Fibroblast of villous mesenchyme (primary cell): ENCODE measurements around the gene SP9. TPM values are rescaled to one million over a fixed set of nuclear protein-coding genes. Genes with fewer than 3 reads are reported as not detected.

Experiments
- DNase-seq: peaks from one replicate; pipeline ENCODE4 v3.0.0-alpha.2; 2010; ENCODE audit warnings: low read depth
- H3K4me3 ChIP-seq: 2 replicates; pipeline ENCODE4 v1.5.1; 2011; ENCODE audit warnings: low read depth, mild to moderate bottlenecking, low read length
- total RNA-seq: library from RNA; depleted of rRNA; stranded (reverse); fragments of >200 nt; gene quantifications from 2 replicates; pipeline ENCODE4 v1.2.3, GENCODE V29; 2012
- TF ChIP-seq, protein P1 (sequence below): IDR thresholded peaks from 2 replicates; pipeline ENCODE4 v1.5.1; 2012; ENCODE audit warnings: low read depth, mild to moderate bottlenecking, low read length; ENCODE audit not compliant: insufficient read depth

SP9 gene
- total RNA-seq, 1 donor, result 0.43 TPM

DNA sequence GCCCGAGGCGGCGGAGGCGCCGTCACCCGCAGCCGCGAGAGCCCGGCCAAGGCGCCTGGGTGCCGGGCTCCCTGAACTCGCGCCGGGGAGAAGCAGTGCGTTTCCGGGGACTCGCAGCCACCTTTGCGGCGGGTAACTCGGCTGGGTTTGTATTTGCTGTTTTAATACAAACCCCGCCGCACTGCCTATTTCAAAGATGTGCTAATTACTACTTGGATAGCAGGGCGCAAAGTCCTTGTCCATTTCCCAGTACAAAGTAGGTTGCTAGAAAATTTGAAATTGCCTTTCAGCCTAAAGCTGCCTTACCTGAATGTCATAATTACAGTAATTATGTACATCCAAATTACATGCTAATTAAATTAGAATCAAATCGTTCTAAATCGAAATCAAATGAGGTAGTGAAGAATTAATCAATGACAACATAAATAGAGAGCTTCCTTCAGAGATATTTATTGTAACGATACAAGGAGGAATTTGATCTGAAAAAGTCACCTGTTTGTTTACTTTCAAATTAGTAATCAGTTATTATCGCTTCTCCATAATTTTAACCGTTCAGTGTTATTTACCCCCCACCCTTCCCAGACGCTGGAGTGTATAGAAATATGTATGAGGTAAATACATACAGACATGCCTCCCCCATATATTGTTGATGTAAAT is 8.1 kb downstream of the SP9 start:
- H3K4me3 ChIP-seq, result no peak overlapping the region
- TF ChIP-seq, protein P1, sequence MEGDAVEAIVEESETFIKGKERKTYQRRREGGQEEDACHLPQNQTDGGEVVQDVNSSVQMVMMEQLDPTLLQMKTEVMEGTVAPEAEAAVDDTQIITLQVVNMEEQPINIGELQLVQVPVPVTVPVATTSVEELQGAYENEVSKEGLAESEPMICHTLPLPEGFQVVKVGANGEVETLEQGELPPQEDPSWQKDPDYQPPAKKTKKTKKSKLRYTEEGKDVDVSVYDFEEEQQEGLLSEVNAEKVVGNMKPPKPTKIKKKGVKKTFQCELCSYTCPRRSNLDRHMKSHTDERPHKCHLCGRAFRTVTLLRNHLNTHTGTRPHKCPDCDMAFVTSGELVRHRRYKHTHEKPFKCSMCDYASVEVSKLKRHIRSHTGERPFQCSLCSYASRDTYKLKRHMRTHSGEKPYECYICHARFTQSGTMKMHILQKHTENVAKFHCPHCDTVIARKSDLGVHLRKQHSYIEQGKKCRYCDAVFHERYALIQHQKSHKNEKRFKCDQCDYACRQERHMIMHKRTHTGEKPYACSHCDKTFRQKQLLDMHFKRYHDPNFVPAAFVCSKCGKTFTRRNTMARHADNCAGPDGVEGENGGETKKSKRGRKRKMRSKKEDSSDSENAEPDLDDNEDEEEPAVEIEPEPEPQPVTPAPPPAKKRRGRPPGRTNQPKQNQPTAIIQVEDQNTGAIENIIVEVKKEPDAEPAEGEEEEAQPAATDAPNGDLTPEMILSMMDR, result no peak
- no peak for DNase-seq

DNA sequence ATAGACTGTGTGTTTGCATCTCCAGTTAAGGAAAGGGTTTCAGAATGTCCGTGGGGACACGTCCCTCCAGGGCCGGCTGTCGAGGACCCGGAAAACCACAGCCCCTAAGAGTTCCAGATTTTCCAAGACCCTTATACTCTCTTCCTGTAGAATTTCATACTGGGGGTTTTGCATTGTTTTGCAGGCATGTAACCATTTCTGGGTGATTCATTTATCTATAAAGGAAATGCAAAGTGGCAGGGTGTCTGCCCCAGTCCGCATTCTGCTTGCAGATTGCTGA is 8.5 kb downstream of the SP9 start:
- no peak for DNase-seq
- TF ChIP-seq, protein P1, result no peak

DNA sequence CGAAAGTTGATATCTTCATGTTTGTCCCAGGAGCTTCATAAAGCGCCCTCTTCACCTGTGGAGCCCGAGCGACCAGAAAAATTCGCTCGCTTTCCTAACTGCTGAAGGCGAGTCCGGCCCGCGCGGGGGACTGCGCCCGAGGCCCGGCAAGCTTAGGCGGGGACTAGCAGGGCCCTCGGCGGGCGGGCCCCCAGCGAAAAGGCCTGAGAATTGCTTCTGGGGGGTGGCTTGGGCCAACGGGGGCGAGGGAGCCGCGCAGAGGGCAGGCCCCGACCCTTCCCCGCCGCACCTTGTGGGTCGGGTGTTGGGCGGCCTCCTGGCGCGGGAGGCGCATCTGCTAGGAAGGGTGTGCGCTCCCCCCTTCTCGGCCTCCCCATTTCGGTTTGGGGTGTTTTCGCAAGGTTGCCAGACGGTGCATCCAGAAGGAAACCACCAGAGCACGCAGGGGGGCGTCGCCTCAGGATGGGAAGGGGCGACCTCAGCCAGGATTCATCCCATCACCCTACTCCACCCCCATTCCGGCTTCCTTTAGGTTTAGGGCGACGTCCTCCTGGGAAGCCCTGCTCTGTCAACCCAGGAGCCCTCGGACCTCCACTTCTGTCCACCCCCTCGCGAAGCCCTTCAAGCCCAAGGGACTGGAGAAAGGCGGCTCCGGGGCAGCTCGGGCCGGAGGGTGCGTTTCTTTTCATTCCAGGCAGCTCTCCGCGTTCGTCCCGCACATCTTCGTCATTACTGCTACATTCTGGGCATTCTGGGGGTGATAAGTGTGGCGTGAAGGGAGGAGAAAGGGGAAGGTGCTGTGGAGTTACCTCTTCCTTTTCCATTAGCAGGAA is 9.1 kb downstream of the SP9 start:
- no peak overlapping the region for H3K4me3 ChIP-seq
- TF ChIP-seq, protein P1, result no peak
- DNase-seq, result no peak

More for the DNA sequence above, 8.5 kb downstream of the SP9 start:
- no peak overlapping the region for H3K4me3 ChIP-seq

DNA sequence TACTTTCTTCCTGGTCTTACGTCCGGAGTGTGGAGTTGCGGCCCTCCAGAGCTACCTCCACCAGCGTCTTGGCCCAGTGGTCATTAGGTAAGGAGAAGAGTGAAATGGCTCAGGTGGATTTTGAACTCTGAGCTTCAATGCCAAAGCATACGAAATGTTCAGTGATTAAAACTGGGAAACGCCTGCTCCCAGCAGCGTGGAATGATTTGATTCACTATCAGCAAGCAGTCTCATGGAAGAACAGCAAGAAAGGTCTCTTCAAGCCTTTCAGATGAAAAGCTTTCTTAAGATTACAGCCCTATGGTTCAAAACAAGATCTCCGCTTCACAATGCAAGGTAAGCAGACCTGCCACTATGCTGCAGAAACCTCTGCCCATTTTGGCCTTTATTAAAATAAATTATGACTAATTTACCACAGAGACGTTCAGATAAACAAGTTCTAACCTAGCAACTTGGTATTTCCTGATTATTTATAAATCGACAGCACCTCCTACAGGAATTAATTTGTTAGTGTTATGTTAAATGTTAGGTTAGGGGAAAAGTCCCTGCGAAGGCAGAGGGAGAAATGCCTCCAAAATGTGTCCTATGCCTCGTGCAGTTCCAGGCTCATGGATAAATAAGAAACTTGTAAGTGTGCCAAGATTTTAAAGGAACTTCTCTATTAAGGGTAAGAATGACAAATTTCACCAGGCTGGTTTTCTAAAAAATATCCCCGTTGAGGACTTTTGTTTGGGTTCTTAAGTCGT is 10.1 kb downstream of the SP9 start:
- H3K4me3 ChIP-seq, result no peak overlapping the region
- DNase-seq, result peak; percentile 45
- TF ChIP-seq, protein P1, result peak; percentile 40

DNA sequence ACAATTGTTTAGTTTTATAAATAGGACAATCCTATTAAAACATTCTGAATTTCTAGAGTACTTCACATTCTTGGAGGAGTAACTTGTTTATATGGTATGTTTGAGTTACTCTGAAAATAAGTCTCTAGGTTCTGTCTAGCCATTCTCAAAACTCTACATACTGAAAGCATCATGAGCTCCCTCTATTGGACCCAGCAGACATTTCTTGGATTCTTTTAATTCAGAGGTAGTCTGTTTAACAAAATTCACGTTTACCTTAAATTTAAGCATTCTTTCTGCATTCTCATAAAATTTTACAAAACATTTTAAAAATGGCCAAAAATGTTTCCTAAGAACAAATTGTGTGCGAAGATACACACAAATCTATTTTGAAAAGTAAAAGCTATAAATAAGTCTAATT is 15.3 kb downstream of the SP9 start:
- DNase-seq, result no peak
- H3K4me3 ChIP-seq, result no peak overlapping the region
- TF ChIP-seq, protein P1, result peak; percentile 38

DNA sequence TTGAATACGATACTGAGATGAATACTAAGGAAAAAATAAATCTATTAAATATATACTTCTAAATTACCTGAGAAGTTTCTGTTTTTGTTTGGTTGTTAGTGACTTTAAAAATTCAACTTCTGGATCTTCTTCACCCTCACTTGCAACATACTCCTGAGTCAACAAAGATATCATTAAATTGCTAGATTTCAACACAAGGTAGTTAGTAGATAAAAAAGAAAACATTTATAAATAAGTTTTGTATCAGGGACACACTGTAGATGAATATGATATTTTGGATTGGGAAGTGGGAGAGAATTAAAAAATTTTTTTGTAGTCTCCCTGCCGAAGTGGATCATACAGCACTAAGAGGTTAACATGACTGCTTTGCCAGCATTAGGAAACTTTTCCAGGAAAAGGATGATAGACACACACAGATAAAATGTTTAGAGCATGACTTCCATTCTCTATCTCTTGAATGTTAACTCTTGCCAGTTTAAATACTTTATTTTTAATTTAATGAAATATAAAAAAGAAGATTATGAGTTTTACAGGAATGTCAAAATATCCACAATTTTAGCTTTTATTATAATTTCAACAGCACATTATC is 15.9 kb downstream of the SP9 start:
- TF ChIP-seq, protein P1, result no peak
- no peak overlapping the region for H3K4me3 ChIP-seq
- no peak for DNase-seq
